ELR (cell line): ENCODE results near the gene TCTN1.
"Not testable (repeated sequence)": the region's sequence is repeated elsewhere in the genome, so short reads cannot be mapped to it uniquely, and the experiment has no call there.

ENCODE experiments used
- DNase-seq: peaks from one replicate; pipeline ENCODE4 v3.0.0-alpha.2; 2015; ENCODE audit warnings: low read depth

TCTN1 gene

DNA sequence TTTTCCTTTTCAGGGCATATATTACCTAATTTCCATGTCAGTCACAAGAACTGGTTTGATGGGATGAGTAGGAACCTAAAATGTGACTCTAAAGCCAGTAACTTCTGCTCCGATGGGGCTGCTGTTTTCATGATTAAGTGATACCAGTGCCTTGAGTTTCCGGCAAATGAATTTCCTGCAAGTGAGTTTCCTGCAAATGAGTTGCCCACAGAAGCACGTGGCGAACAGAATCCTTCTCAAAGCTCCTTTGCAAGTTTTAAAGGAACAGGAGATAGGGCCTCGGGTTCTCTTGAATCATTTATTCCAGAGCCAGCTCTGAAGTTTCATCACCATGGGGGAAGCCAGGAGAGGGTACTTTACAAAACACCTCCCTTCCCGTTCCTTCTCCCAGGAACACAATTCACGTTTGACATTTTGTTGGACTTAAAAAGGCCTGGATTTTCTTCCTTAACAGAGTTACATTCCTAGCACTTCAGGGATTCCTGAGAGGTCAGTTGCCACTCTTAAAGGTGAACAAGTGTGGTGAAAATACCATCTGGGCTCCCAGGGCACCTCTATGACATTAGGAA, 28.6 kb upstream of the TCTN1 start:
- peak; percentile 29 for DNase-seq

GRCh38 chr12:110587102-110587501, 26.8 kb upstream of the TCTN1 start:
- not testable (repeated sequence) for DNase-seq

DNA sequence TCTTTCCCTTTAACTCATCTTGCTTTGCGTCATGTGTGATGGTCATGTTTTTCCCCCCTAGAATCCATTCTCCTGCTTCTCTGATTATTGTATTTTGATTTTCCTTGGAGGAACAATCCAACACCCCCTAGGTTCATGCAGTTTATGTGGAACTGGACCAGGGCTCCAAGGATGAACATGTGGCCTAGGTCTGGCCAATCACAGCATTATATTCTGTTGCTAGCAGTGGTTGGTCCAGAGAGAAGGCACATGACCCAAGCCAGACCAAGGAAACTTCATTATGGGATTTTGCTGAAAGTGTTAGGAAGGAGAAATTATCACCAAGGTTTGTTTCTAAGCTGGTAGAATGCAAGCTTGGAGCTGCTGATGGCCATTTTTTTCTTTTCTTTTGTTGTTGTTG, 23.9 kb upstream of the TCTN1 start:
- DNase-seq = no peak

DNA sequence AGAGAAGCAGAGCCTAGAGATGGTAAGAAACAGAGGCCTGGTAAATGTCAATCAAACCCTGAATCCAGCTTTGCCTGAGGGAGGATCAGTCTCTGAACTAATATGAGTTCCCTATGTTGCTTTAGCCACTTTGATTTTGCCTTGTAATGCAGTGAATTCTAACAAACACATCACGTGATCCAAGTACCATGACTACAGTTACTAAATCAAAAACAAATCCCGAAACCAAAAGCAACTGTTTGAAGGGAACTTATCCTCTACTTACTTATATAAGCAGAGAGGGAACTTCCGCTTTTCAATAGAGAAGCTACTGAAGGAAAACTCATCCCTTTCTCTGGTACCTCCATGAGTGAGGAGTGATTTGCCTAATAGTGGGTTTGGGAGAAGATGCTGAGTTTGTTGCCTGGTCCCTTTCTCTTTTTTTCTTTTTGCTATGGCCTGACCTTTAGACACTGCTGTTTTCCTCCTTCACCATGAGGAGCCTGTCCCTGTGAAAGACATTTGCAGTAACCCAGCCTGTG, 23.1 kb upstream of the TCTN1 start:
- DNase-seq = peak; percentile 32

- DNase-seq = no peak
These were observed 22.4 kb upstream of the TCTN1 start for GRCh38 chr12:110591451-110592051.

GRCh38 chr12:110592078-110592477, 21.9 kb upstream of the TCTN1 start:
- no peak for DNase-seq

DNA sequence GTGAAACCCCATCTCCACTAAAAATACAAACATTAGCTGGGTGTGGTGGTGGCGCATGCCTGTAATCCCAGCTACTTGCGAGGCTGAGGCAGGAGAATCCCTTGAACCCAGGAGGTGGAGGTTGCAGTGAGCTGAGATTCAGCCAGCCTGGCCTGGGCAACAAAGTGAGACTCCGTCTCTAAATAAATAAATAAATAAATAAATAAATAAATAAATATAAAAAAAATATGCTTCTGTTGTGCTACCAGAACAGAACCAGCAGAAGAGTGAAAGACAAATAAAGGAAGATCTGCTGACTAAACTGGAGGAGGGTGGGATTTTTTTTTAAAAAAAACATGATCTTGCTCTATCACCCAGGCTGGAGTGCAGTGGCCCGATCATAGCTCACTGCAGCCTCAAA, 21.0 kb upstream of the TCTN1 start:
- not testable (repeated sequence) for DNase-seq

DNA sequence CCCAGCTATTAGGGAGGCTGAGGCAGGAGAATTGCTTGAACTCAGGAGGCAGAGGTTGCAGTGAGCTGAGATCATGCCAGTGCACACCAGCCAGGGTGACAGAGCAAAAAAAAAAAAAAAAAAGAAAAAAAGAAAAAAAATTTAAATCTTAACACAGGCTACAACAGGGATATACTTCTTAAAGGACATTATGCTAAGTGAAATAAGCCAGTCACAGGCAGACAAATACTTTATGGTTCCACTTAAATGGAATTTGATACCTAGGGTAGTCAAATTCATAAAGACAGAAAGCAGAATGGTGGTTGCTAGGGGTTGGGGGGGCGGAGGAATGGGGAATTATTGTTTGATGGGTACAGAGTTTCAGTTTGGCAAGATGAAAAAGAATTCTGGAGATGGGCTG, 16.0 kb upstream of the TCTN1 start:
- no peak for DNase-seq

- DNase-seq = no peak
These were observed 14.6 kb upstream of the TCTN1 start for GRCh38 chr12:110599334-110599733.

DNA sequence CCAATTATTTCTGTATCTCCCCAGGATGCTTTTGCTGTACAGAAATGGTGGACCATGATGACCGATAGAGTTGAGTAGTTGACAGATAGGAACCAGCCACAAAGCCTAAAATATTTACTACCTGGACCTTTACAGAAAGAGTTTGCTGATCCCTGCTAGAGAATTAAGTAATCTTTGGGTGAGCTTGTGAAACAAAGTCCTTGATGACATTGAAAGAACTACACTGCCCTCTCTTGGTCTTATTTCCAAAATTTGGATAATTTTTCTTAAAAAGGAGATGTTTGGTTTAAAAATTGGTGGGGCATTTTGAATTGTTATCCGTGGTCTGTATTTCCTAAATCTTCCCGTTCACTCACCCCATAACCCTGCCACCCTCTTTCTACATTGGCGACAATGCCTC, 13.7 kb upstream of the TCTN1 start:
- DNase-seq = peak; percentile 77

DNA sequence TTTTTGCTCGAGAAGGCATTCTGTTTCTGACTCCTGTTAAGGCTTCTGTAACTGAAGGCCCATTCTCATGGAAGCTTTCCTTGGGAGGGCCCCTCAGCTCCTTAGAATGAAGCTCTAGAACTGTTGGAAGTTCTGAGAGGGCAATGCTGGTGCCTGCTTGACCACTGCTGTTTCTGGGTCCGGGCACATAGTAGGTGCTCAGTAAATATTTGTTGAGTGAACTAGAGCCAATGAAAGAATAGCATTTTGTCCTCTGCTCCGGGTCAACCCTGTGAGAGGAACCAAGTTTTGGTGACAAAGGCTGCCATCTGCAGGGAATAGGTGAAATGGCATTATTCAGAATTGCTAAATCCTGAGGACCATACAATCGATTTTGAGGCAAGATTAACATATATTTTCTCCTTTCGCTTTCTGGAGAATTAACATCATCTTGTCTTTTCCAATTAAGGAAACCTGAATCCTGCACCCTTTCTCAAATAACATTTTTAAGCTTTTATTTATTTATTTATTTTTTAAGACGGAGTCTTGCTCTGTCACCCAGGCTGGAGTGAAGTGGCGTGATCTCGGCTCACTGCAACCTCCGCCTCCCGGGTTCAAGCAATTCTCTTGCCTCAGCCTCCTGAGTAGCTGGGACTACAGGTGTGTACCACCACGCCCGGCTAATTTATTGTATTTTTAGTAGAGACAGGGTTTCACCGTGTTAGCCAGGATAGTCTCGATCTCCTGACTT, 11.7 kb upstream of the TCTN1 start:
- peak; percentile 78 for DNase-seq

DNA sequence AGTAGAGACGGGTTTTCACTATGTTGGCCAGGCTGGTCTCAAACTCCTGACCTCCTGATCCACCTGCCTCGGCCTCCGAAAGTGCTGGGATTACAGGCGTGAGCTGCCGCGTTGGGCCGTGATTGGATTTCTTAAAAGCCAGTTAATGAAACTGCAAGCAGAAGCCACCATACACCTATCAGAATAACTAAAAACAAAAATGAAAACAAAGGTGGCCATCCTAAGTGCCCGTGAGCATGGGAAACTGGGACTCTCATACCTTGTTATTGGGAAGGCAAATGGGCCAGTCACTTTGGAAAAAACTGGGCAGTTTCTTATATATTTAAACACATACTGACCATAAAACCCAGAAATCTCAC, 7.7 kb upstream of the TCTN1 start:
- no peak for DNase-seq

DNA sequence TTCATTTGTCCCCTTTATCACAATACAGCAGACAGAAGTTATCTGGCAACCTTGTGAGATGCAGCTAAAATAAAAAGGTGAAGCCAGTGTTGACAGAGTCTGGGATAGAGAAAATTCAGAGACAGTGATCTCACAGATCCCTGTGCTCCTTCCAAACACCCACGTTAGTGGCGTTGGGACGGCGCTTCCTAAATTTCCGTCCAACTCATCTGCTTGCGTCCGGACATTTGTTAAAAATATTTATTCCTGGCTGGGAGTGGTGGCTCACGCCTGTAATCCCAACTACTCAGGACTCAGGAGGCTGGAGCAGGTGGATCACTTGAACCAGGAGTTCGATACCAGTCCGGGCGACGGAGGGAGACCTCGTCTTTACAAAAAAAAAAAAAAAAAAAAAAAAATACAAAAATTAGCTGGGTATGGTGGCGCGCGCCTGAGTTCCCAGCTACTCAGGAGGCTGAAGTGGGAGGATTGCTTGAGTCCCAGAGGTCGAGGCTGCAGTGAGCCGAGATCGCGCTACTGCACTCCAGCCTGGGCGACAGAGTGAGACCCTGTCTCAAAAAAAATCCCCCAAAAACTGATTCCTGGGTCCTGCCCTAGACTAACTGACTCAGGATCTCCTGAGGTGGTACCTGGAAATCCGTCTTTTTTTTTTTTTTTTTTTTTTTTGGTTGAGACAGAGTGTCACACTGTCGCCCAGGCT, 708 bp upstream of the TCTN1 start:
- no peak for DNase-seq

DNA sequence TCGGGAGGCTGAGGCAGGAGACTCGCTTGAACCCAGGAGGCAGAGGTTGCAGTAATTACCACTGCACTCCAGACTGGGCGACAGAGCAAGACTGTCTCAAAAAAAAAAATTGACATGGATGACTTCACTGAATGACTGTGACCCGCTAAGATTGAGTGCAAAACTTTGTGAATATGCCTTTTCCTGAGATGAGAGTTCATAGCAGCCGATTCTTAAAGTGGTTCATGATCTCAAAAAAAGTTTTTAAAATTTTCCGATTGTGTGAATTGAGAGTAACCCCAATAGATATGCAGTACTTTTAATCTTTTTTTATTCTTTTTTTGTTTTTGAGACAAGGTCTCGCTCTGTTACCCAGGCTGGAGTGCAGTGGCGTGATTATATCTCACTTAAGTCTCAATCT, 1.2 kb downstream of the TCTN1 start:
- no peak for DNase-seq

DNA sequence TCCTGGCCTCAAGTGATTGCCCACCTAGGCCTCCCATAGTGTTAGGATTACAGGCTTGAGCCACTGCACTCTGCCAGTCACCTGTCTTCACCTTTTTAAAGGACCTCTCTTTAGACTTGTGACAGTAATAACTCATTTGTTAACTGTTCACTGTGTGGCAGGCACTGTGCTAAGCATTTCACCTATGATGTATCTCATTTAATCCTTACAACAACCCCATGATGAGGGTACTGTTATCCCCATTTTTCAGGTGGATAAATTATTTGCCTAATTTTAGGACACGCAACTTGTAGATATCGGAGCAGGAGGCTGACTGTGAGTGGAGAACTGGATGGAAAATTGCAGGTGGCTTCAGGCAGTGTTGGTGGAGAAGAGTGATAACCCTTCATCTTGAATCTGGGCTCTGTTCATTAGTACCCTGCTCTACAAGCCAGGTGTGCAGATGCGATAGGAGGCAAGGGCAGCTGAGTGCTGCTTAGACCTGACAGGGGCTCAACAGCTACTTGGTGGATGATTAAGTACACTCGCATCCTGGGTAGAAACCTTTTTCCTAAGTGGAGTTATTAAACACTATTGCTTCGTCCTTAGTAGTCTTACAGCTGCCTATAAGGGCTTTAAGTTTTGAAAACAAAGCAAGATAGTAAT, 2.7 kb downstream of the TCTN1 start:
- no peak for DNase-seq

DNA sequence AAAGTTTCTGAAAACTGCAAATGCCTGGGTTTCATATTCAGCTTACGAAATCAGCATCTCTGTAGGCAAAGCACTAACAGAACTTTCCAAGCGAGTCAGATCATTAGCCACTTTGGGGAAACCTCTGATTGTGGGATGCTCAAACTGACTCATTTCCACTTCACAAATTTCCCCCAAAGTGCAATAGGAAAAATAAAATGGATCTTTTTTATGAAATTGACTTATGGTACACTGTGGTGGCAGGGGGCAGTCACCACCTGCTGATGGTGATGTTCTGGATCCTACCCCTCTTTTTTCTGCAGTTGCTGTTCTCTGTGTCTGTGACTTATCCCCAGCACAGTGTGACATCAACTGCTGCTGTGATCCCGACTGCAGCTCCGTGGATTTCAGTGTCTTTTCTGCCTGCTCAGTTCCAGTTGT, 5.6 kb downstream of the TCTN1 start:
- DNase-seq = peak; percentile 20

DNA sequence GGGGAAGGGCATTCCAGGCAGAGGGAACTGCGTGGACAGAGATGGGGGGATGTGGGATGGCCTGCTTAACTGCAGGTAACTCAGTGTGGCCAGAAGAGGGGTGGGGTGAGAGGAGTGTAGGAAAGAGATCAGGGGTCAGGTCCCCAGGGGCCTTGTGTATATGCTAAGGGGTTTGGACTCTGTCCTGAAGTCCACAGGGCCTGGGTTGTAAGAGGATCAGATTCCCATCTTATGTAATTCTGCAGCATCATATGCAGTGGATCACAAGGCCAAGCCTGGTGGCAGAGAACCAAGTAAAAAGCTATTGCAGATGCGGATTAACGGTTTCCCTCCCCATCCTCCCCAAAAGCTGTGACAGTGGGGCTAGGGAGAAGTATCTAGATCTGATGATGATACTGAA, 8.7 kb downstream of the TCTN1 start:
- no peak for DNase-seq

- no peak for DNase-seq
These were observed 13.7 kb downstream of the TCTN1 start for GRCh38 chr12:110627500-110628195.

GRCh38 chr12:110635055-110635454, 21.1 kb downstream of the TCTN1 start:
- no peak for DNase-seq

DNA sequence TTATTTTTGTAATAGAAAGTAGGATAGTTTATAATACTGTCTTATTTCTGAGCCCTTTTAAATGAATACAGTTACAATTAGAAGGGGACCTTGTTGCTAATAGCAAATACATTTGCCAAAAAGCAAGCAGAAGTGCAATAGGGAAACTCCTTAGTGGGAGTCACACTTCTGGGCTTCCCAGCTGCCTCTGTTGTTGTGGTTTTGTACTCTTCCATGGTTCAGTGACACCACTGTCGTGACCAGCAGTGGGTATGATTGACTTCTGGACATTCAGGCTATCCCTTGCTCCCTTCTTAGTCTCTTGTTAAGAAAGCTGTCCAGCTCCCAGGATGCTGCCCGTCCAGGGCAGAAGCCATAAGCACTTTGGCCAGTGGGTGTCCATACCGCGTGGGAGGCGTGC, 22.6 kb downstream of the TCTN1 start:
- DNase-seq = no peak

DNA sequence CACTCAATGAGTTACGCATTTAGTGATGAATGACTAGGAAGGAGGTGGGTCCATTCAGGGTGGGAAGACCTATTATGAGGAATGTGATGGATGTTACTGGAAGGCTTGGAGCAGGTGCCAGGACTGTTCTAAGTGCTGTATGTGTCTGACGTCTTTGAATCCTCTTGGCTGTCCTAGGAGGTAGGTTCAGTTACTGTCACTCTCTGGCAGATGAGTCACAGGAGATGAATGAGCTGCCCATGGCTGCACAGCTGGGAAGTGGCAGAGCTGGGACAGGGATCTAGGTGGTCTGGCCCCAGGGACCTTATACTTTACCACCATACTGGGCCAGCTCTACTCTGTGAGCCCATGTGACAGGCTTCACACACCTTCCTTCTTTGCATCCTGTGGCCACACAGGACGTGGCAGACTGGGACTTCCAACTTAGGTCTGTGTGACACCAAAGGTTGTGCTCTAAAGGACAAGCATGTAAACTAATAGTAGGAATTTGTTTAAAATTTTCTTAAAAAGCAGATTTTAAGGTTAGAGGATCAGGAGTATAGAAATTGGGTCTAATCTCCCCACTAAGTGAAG, 24.0 kb downstream of the TCTN1 start:
- DNase-seq = peak; percentile 7
